HFF-Myc (cell line): Measurements from ENCODE around the gene OR10C1.

Experiments
- DNase-seq: peaks from one replicate; pipeline ENCODE4 v3.0.0-alpha.2; 2011; ENCODE audit warnings: low read depth; ENCODE audit errors: extremely low read depth
- H3K4me3 ChIP-seq: replicated peaks from 2 replicates; pipeline ENCODE4 v1.5.1; 2011; ENCODE audit warnings: low read depth, mild to moderate bottlenecking, control low read depth, low read length
- CTCF ChIP-seq: IDR thresholded peaks from 2 replicates; pipeline ENCODE4 v1.5.1; 2012; ENCODE audit warnings: mild to moderate bottlenecking, low read depth, low read length, control low read depth; ENCODE audit errors: missing control alignments

OR10C1 gene

GRCh38 chr6:29439006-29439405, at the start of gene OR10C1:
Gene OR10C1, plus strand, starts transcription at chr6:29439306. Its CDS starts 710 bp downstream, at chr6:29440016.
- H3K4me3 ChIP-seq, result no peak within 1 kb of the TSS
- no peak for TF ChIP-seq CTCF
- DNase-seq, result no peak

GRCh38 chr6:29395331-29395730, 43.8 kb upstream of the OR10C1 start, which contains the start of gene OR12D2:
Gene OR12D2, plus strand, starts transcription at chr6:29395631. Its CDS starts 1,069 bp downstream, at chr6:29396700.
- TF ChIP-seq CTCF, result no peak
- H3K4me3 ChIP-seq, result no peak within 1 kb of the TSS
- no peak for DNase-seq

GRCh38 chr6:29399525-29399924, 39.6 kb upstream of the OR10C1 start:
- no peak for TF ChIP-seq CTCF
- DNase-seq, result no peak
- H3K4me3 ChIP-seq, result no peak overlapping the region

GRCh38 chr6:29403801-29404200, 35.3 kb upstream of the OR10C1 start:
- no peak for DNase-seq
- no peak overlapping the region for H3K4me3 ChIP-seq
- no peak for TF ChIP-seq CTCF

- no peak for DNase-seq
- no peak for TF ChIP-seq CTCF
- H3K4me3 ChIP-seq, result no peak within 1 kb of the TSS
These were observed 24.5 kb upstream of the OR10C1 start, which contains the start of gene OR12D1 for GRCh38 chr6:29414588-29414987. Gene OR12D1, plus strand, starts transcription at chr6:29414928.

GRCh38 chr6:29419516-29419915, 19.6 kb upstream of the OR10C1 start:
- DNase-seq, result no peak
- no peak for TF ChIP-seq CTCF
- no peak overlapping the region for H3K4me3 ChIP-seq

- H3K4me3 ChIP-seq, result no peak overlapping the region
- DNase-seq, result no peak
- no peak for TF ChIP-seq CTCF
These were observed 14.9 kb upstream of the OR10C1 start for GRCh38 chr6:29424168-29424567.
